ENCODE measurements around the gene CHST14. TPM values are rescaled to one million over a fixed set of nuclear protein-coding genes. Genes with fewer than 3 reads are reported as not detected.

Gene CHST14
- total and polyA plus RNA-seq, 3 donors from 2014 or later = 5.4 to 16.7 (median 13.0) TPM

- intact Hi-C loops (cut with DNase I; ENCODE audit: low total_unique reads) = no loop called here
- 0 to 2% methylated on average over 24 to 28 of the region's 30 CpGs for WGBS, 2 donors
- peak; percentile 90 for DNase-seq
- TF ChIP-seq CTCF (IDR thresholded peaks at IDR 0.05) = peak; percentile 46 to 64 (median 50)
- TF ChIP-seq POLR2A (IDR thresholded peaks at IDR 0.05) = no peak
- H3K9me3 ChIP-seq = no peaks in the 10 kb centered on the region
- H3K27ac ChIP-seq = peak overlapping the region; percentile 41 to 69
- H3K36me3 ChIP-seq (ENCODE audit: low read depth, missing control alignments) = no peaks in the 10 kb centered on the region
- peaks cover 10% of the 10 kb centered on the region for H3K4me1 ChIP-seq
- no peaks in the 10 kb centered on the region for H3K27me3 ChIP-seq
- peak overlapping the region; percentile 27 to 54 for H3K4me3 ChIP-seq
Measured at GRCh38 chr15:40506964-40507571, 36.3 kb downstream of the CHST14 start.

- H3K27me3 ChIP-seq = no peaks in the 10 kb centered on the region
- 88 to 94% methylated on average over 1 of the region's 1 CpG for WGBS, 2 donors
- intact Hi-C loops (cut with DNase I; ENCODE audit: low total_unique reads) = no loop called here
- no peak overlapping the region for H3K4me3 ChIP-seq
- H3K9me3 ChIP-seq = no peaks in the 10 kb centered on the region
- DNase-seq = no peak
- H3K4me1 ChIP-seq = peaks cover 10% of the 10 kb centered on the region
- no peak for TF ChIP-seq POLR2A (IDR thresholded peaks at IDR 0.05)
- TF ChIP-seq CTCF (IDR thresholded peaks at IDR 0.05) = no peak
- H3K36me3 ChIP-seq (ENCODE audit: low read depth, missing control alignments) = no peaks in the 10 kb centered on the region
- H3K27ac ChIP-seq = no peak overlapping the region
Measured at GRCh38 chr15:40508216-40508615, 37.4 kb downstream of the CHST14 start.

DNA sequence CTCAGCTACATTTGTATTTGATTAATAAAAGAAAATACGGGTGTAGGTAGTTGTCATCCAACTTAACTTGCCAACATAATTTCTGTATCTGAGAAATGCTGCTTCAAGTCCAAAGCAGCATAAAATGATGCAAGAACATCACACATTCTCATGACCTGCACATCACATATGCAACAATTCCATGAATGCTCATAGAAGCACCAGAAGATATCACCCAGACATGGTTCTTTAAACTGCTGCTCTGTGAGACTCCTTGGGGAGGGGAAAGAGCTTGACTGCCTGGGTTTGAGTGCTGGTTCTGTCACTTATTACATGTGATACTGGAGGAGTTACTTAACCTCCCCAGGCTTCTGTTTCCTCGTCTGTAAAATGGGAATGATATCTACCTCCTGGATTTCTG is 39.4 kb downstream of the CHST14 start:
- Histone ChIP-seq H3K27ac (no peak overlapping the region), H3K36me3 (ENCODE audit: low read depth, missing control alignments) (no peaks in the 10 kb centered on the region), H3K4me1 (peaks cover 10% of the 10 kb centered on the region), H3K27me3 (no peaks in the 10 kb centered on the region), H3K9me3 (no peaks in the 10 kb centered on the region), H3K4me3 (no peak overlapping the region)
- intact Hi-C loops (cut with DNase I; ENCODE audit: low total_unique reads) = no loop called here
- TF ChIP-seq POLR2A (IDR thresholded peaks at IDR 0.05) (no peak), CTCF (IDR thresholded peaks at IDR 0.05) (no peak)
- 65 to 85% methylated on average over 2 of the region's 2 CpGs for WGBS, 2 donors
- no peak for DNase-seq

- Histone ChIP-seq H3K36me3 (ENCODE audit: low read depth, missing control alignments) (no peaks in the 10 kb centered on the region), H3K27me3 (no peaks in the 10 kb centered on the region), H3K27ac (peak overlapping the region in 1 of 2 donors; percentile 41), H3K9me3 (no peaks in the 10 kb centered on the region), H3K4me3 (peak overlapping the region; percentile 36 to 58), H3K4me1 (peaks cover 10% of the 10 kb centered on the region)
- intact Hi-C loops (cut with DNase I; ENCODE audit: low total_unique reads) = no loop called here
- TF ChIP-seq CTCF (IDR thresholded peaks at IDR 0.05) = no peak
- no peak for TF ChIP-seq POLR2A (IDR thresholded peaks at IDR 0.05)
- DNase-seq = no peak
- WGBS, 2 donors = 4 to 25% methylated on average over 18 to 22 of the region's 22 CpGs
Measured at GRCh38 chr15:40511093-40511471, 40.3 kb downstream of the CHST14 start.
